ENCODE measurements around the gene SLC44A1. TPM values are rescaled to one million over a fixed set of nuclear protein-coding genes. Genes with fewer than 3 reads are reported as not detected.

SLC44A1 gene
- total RNA-seq, 2 experiments from 2014 or later = 26.6 to 71.6 TPM

GRCh38 chr9:105296877-105297287, 52.4 kb downstream of the SLC44A1 start:
- H3K4me2 ChIP-seq (ENCODE audit: low read length) = no peak overlapping the region
- no peak overlapping the region for H3K4me3 ChIP-seq (ENCODE audit: low read depth, low read length, poor library complexity, severe bottlenecking)

DNA sequence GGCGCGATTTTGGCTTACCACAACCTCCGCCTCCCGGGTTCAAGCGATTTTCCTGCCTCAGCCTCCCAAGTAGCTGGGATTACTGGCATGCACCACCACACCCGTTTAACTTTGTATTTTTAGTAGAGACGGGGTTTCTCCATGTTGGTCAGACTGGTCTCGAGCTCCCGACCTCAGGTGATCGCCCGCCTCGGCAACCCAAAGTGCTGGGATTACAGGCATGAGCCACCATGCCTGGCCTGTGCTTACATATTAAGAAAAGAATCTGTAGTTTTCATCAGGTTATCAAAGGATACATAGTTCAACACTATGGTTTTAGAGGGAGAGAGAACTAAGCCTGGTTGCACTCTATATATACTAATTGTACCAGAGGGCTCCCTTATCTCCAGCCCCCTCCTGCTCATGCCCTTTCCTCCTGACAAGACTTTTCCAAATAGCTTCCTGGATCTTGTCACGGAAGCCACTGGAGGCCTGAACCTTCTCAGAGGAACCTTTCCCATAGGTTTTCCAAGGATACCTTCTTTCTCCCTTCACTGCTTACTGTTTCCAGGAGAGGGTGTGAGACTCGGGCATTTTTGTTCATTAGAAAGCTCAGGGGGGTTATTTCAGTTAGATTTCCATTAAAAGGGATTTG, 53.1 kb downstream of the SLC44A1 start:
- H3K9me2 ChIP-seq (ENCODE audit: insufficient read depth, low read length) = no peaks in the 10 kb centered on the region
- H2AFZ ChIP-seq (ENCODE audit: low read length) = no peak overlapping the region
- no peaks in the 10 kb centered on the region for H3K9me3 ChIP-seq (ENCODE audit: low read length)
- ChIA-PET CTCF (ENCODE audit: unreplicated experiment) (no interaction called here), POLR2A (interaction anchor here (0.6 to 2.2 kb wide), 3 partner anchors 10 to 42 kb away, joined by 4 to 7 read pairs (median 4); no protein-coding TSS in a partner anchor)
- H3K79me2 ChIP-seq (ENCODE audit: insufficient read depth, low read depth, low read length) = peaks cover 20% of the 10 kb centered on the region; the same call in 1 of the 2 replicates
- H3K4me3 ChIP-seq (ENCODE audit: low read depth, low read length, poor library complexity, severe bottlenecking) = no peak overlapping the region
- H3K36me3 ChIP-seq (ENCODE audit: insufficient read depth, low read length) = peaks cover 25% of the 10 kb centered on the region
- 0 out of 2 replicates have a peak, but pooled peaks cover 5% of the 10 kb centered on the region for H4K20me1 ChIP-seq (ENCODE audit: insufficient read depth, low read length)
- no peaks in the 10 kb centered on the region for H3K4me1 ChIP-seq (ENCODE audit: insufficient read depth, low read length, poor library complexity, severe bottlenecking)
- no peak overlapping the region for H3K27ac ChIP-seq (ENCODE audit: low read depth, low read length, poor library complexity, severe bottlenecking)
- intact Hi-C loops (cut with micrococcal nuclease; ENCODE audit: unreplicated experiment) = no loop called here
- no peak overlapping the region for H3K4me2 ChIP-seq (ENCODE audit: low read length)
- no peak for DNase-seq (ENCODE audit: low spot score)
- TF ChIP-seq EZH2phosphoT487 (IDR thresholded peaks at IDR 0.05; ENCODE audit: borderline replicate concordance, low read depth, low read length) = no peak
- TF ChIP-seq, protein P1, sequence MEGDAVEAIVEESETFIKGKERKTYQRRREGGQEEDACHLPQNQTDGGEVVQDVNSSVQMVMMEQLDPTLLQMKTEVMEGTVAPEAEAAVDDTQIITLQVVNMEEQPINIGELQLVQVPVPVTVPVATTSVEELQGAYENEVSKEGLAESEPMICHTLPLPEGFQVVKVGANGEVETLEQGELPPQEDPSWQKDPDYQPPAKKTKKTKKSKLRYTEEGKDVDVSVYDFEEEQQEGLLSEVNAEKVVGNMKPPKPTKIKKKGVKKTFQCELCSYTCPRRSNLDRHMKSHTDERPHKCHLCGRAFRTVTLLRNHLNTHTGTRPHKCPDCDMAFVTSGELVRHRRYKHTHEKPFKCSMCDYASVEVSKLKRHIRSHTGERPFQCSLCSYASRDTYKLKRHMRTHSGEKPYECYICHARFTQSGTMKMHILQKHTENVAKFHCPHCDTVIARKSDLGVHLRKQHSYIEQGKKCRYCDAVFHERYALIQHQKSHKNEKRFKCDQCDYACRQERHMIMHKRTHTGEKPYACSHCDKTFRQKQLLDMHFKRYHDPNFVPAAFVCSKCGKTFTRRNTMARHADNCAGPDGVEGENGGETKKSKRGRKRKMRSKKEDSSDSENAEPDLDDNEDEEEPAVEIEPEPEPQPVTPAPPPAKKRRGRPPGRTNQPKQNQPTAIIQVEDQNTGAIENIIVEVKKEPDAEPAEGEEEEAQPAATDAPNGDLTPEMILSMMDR (conservative IDR thresholded peaks at IDR 0.05; ENCODE audit: low read length) = no peak
- BruUV-seq (replicated peaks) = no TSS peak

More at GRCh38 chr9:105296877-105297287, 52.4 kb downstream of the SLC44A1 start:
- TF ChIP-seq, protein P1 (conservative IDR thresholded peaks at IDR 0.05; ENCODE audit: low read length) = no peak
- TF ChIP-seq EZH2phosphoT487 (IDR thresholded peaks at IDR 0.05; ENCODE audit: borderline replicate concordance, low read depth, low read length) = no peak
- 0 out of 2 replicates have a peak, but pooled peaks cover 9% of the 10 kb centered on the region for H4K20me1 ChIP-seq (ENCODE audit: insufficient read depth, low read length)
- H3K4me1 ChIP-seq (ENCODE audit: insufficient read depth, low read length, poor library complexity, severe bottlenecking) = no peaks in the 10 kb centered on the region
- intact Hi-C loops (cut with micrococcal nuclease; ENCODE audit: unreplicated experiment) = no loop called here
- H3K27ac ChIP-seq (ENCODE audit: low read depth, low read length, poor library complexity, severe bottlenecking) = no peak overlapping the region
- DNase-seq (ENCODE audit: low spot score) = no peak
- H3K9me2 ChIP-seq (ENCODE audit: insufficient read depth, low read length) = no peaks in the 10 kb centered on the region
- no TSS peak for BruUV-seq (replicated peaks)
- peaks cover 20% of the 10 kb centered on the region; the same call in 1 of the 2 replicates for H3K79me2 ChIP-seq (ENCODE audit: insufficient read depth, low read depth, low read length)
- peaks cover 21% of the 10 kb centered on the region for H3K36me3 ChIP-seq (ENCODE audit: insufficient read depth, low read length)
- H3K9me3 ChIP-seq (ENCODE audit: low read length) = no peaks in the 10 kb centered on the region
- ChIA-PET CTCF (ENCODE audit: unreplicated experiment) (no interaction called here), POLR2A (interaction anchor here (1.3 kb wide), 1 partner anchor 12 kb away, joined by 4 read pairs; no protein-coding TSS in a partner anchor)
- H2AFZ ChIP-seq (ENCODE audit: low read length) = no peak overlapping the region

All from OCI-LY7 (cell line).